GM23248 (cell line): Measurements from ENCODE around the gene RND1.

ENCODE experiments used
- EZH2 ChIP-seq: fragments of 200-600 bp; sonication (generic); IDR thresholded peaks from 2 replicates; pipeline ENCODE4 v1.6.1; 2018; ENCODE audit warnings: antibody characterized with exemption, mild to moderate bottlenecking; ENCODE audit not compliant: insufficient read depth, poor library complexity, severe bottlenecking
- EZH2phosphoT487 ChIP-seq: fragments of 200-600 bp; sonication (generic); IDR thresholded peaks from 2 replicates; pipeline ENCODE4 v1.6.1; 2018; ENCODE audit warnings: antibody characterized with exemption, moderate library complexity, mild to moderate bottlenecking, low read depth; ENCODE audit not compliant: insufficient read depth

DNA sequence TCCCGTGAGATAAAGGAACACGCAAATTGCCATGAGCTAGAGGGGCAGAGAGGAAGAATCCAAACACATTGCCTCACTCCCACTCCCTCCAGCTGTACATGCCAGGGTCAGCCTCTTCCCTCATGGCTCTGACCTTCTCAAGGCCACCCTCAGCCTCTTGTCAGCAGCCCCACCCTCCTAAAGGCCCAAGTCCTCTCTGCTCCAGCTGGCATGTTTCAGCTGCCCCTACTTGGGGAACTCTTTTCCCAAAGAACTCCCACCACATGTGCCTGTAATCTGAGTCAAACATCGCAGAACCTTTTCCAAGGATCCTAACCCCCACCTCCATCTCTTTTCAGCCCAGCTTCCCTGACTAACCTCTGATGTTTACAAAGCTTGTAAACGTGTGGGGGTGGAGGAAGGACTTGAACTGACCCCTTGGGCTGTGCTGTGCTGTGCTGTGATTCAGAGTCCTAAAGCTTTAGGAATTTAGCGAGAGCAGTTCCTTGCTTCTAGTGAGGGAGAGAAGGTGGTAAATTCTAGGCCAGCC is 54.7 kb downstream of the RND1 start:
- TF ChIP-seq EZH2phosphoT487 (no peak), EZH2 (no peak)
